NCI-H2196 treated with DMSO at 0.1 percent for 48 hours (cell line): Measurements from ENCODE around the gene WNT1.

Experiments used
- DNase-seq: peaks from one replicate; lab custom pipeline; 2025; ENCODE audit not compliant: unreplicated experiment; lab: John Stamatoyannopoulos, UW

The WNT1 gene

DNA sequence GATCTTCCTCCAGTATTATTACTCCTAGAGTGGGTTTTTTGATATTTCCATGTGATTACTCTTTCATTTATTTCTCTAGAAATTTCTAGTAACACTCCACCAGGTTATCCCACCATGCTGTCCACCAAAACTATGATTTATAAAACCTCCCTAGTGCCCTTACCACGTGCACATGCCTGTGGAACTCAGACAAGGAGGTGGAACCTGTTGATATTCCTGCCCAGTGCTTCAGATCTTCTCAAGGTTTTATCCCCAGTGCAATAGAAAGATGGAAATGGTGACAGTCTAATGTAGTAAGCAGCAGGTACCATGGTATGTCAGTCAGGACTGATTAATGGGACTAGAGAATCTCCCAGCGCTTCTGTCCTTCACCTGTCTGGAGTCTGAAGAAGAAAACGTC lies 17.3 kb upstream of the WNT1 start:
- no peak for DNase-seq

DNA sequence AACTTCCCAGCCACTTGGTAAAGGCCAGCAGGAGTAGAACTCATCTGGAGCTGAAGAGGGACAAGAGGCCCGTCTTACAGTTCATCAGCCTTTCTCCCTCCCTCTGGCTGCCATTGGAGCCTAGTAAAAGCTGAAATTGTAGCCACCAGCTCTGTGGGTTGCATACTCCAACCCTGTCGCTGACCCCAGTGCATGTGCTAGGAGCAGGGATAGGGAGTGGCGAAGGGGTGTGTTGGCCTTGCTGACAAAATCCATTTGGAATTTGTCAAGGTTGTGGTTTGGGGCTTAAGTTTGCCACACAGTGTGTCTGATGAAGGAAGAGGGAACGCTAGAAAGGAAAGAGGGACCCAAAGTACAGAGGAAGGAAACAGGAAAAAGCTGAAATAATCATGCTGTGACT lies 16.8 kb upstream of the WNT1 start:
- DNase-seq: no peak

DNA sequence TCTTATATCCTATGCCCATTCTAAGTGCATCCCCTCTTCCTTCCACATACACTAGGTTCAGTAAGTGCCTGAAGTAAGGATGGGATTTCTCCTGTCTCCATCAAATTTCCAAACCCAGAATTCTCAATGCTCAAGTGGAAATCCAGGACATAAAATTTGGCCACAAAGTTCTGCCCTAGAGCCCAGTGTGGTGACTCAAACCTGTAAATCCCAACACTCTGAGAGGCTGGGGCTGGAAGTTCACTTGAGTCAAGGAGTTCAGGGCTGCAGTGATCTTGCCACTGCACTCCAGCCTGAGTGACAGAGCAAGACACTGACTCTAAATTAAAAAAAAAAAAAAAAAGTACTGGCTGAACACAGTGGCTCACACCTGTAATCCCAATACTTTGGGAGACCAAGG lies 16.3 kb upstream of the WNT1 start:
- DNase-seq: no peak

DNA sequence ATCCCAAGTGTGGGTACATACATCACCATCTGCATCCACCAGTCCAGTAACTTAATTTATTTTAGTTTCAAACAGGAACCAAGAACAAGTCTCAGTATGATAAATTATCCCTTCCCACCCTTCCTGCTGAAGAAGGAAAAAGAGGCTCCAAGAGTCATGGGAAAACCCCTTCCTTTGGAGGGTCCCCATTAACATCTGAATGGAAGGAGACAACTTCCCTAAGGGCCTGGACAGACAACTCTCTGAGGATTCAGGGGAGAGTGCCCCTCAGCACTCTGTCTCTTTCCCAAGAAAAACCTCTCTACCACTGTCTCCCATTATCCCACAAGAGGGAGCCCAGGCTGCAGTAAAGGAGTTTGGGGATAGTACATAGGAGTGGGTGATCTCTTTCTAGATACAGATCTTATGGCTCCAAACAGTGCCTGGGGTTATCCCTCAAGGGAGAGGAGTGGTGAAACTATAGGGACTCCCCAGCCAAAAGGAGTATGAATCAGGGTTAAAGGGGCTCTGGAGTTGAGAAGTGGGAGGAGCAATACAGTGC lies 12.8 kb upstream of the WNT1 start:
- peak; percentile 10 for DNase-seq

DNA sequence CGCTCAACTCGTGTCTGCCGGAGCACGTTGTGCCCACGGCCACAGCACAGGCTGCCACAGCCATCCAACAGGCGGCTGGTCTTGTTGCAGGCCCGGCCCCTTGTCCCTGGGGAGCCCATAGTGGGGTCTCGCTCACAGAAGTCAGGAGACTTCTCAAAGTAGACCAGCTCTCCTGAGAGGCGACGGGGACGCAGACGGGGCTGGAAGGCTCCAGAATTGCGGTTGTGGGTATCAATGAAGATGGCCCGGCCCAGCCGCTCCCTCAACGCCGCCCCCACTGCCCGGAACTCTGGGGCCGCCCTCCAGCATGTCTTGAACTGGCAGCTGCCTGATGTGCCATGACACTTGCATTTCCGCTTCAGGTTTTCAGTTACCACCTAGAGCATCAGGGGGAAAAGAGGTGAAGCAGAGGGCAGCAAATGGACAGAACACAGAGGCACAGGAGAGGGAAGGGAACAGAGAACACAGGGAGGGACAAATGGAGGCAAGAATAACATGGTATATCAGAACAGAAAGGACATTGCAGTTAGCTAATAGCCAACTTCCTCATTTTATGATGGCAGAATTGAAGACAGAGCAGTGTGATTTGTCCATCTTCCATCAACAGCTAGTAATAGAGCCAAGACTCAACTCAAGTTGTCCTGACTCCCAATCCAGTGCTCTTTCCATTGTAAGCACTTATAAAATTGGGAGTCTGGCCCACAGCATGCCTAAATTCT lies 11.8 kb upstream of the WNT1 start:
- no peak for DNase-seq

DNA sequence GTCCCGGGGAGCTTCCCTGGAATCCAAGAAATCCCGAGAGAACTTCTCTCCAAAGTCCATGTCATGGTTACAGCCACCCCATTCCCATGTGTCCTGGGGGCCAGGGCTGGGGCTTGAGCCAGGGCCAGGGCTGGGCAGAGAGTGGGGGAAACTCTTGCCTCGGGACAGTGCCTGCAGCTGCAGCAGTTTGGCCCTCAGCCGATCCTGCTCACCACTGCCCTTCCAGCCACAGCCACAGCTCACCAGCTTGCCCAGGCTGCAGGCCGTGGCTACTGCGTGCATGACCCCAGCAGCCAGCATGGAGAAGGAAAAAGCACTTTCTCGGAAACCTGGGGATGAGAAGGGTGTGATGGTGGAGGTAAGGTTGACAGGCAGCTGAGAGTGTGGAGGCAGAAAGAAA lies 10.1 kb upstream of the WNT1 start:
- no peak for DNase-seq

DNA sequence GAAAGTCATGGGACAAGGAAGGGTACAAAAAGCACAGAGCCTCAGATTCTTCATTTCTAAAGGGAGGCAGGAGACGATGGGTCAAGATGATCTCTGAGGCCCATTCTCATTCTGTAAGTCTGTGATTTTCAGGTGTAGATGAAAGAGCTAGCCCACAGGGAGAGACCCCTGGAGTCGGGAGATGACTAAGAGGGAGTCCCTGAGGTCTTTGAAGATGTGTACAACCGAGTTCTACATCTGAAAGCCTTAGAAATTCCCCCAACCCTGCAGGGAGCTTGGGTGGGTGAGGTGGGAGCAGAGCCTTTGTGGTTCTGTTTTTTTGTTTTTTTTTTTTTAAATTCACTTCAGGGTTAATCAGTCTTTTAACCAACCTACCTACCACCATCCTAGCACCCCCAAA lies 9.7 kb upstream of the WNT1 start:
- DNase-seq: no peak

DNA sequence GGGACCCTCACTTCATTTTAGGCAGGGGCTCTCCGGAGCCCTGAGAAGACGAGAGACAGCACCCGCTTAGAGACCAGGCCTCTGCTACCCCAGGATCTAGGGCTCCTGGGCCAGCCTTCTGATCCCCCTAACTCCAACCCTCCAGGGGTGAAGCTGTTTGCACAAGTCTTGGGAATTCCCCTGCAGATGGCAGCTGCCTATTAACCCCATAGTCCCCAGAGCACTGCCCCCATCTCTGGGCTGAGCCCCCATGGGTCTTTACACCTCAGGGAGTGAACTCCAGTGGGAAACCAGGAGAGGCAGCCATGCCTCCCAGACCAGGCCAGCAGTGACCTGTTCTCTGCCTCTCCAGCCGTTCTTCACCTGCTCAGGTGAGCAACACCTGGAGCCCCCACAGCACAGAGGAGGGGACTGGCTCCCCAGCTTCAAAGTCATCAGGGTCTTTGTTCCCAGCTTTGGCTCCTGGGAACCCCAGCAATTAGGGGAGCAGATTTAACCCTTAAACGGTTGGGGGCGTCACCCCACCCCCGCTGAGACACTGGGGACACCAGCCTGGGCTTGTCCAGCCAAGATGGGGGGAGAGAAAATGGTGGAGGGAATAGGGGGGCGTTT lies 8.9 kb upstream of the WNT1 start:
- DNase-seq: no peak

DNA sequence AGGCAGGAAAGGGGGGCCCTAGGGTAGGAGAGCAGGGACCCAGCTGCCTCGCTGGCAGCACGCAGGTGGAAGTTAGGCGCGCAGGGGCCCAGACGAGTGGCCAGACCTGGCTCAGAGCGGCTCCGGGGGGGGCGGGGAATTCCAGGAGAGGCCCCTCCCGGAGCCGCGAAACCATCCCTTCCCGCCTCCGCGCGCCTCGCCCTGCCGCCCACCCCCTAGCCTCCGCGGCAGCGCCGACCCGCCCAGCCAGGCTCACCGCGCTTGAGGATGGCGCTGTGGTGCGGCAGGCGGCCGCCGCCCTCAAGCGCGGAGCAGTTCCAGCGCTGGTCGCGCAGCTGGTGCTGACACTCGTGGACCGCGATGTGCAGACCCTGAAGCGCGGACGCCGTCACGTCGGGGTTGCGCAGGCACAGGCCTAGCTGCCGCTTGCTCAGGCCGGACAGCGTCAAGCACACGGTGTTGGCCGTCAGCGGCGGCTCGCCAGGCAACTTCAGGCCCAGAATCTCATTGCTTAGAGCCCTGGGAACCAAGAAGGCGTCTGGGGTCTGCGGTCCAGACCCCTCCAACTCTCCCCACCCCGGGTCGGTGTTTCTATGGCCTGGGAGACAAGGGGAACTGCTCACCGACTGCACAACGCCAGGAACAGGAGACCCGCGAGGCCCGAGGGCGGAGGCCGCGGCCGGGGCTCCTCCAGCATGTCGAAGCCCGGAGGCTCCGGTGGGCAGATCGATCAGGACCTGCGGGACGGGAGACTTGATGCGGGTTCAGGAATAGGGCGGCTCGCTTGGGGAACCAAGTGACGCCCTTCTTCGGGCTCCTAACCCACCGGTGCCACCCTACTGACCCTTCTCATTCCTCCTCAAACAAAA lies 8.1 kb upstream of the WNT1 start:
- no peak for DNase-seq

DNA sequence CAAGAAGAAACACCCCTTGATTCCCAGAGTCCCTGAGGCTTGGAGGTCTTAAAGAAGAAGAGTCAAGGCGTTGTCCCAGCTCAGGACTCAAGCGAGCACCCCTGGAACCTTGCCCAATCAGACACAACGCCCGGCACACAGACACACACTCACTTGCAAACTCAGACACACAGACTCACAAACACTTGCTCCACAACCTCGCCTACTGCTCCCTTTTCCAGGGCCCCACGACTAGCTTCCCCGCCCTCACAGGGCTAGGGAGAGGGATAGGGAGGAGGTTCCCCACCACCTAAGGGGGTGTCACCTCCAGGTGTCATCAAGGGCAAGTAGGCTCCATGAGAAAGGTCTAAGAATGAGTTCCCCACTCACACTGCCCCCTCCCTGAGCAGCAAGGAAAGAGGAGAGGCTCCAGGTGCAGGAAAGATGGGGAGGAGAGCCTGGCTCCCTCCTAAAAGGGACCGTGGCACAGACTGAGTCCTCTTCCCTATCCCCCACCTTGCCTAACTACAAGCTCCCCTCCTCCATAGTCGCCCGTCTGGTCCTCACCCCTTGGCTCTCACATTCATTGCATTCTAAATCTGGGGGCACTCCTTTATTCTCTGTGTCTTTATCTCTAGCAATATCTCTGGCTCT lies 7.3 kb upstream of the WNT1 start:
- DNase-seq: no peak

DNA sequence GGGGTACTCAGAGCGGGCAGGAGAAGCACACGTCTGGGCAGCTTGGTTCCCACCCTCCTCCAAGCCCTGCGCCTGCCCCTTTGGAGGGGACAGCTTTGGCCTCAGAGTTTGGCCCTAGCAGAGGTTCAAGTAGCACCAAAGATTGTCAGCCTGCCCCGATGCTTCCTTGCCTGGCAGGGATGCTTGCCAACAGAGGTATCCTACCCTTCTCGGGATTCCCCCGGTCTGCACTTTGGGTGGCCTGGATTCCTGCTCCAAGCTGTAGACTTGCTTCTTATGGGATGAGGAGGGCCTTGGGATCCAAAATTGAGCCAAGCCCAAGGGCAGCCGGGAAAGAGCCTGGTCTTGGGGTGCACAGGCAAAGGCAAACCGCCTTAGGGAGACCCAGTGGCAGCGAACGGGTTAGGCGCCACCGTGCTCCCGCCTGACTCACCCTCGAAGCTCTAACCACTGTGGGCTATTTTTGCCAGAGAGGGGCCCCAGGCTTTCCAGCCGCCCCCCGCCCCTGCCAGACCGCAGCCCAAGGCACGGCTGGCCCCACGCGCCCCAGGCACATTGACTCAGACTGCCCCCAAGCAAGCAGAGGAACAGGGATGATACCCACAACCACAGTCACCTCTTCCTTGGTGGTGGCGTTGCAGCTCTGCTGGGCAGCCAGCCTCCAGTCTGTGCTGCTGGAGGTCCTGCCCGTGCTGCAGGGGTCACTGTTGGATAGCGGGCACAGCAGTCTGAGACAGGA lies 5.7 kb upstream of the WNT1 start:
- no peak for DNase-seq

DNA sequence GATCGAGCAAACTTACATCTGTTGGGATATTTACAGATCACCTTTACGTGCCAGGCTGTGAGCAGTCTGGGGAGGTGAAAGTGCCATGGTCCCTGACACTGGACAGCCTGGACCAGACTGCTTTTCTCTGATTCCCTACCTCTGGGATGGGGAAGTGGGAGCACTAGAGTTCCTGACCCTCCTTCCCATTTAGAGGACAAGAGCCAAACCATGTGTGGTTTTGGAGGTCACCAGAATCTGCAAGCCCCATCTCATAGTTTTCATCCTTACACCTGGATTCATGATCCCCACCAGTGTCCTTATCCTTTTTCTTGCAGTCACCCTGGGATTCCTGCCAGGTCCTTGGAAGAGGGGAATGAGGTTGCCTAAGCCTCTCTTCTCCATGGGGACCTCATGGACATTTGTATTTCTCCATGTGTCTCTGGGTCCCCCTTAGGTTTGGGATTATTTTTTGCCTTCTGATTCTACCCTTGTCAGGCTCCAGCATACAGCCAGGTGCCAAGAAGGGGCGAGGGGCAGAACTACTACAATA lies 5.1 kb upstream of the WNT1 start:
- no peak for DNase-seq

DNA sequence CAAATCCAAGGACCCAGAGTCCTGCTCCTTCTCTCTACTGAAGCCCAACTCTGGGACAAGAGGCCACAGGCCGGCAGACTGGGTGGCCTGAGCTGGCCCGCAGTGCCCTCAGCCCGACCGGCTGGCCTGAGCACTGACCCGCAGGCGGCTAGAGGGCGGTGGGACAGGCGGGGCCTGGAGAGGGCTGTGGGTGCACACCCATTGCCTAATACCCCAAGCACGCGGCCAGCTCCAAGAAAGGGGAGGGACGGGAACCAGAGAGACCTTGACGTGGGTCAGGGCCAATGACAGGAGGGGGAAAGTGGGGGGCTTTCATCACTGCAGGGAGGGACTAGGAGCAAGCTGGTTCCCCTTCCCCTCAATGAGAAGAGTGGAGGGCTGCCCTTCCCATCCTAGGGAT lies 4.6 kb upstream of the WNT1 start:
- no peak for DNase-seq

DNA sequence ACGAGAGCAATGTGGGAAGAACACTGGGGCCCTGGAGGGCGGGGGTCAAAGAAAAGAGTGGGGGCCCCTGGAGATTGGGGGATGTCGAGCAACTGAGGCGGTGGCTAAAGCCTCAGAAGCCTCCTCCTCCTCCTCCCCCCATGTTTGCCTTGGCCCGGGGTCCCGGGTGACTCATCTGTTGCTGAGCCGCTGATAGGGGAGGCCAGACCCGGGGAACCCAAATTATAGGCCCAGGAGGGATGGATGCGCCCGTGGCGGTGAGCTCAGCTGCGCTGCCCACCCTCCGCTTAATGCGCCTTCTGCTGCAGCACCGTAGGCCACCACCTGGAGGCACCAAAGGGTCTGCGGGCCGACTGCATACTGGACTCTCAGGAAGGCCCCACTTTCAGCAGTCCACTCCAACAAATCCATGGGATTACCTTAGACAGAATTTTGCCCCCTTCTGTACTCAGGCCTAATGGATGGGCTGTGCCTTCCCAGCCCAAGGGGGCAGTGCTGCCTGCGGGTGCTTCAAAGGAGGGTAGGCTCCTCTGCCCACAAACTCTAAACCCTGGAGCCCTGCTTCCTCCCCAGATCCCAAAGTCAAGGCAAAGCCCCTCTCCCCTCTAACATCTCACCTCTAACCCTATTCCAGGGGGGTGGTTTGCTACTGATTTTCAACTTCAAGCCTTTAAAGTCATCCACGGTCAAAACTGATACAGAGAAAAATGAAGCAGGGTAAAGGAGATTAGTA lies 4.0 kb upstream of the WNT1 start:
- DNase-seq: no peak

DNA sequence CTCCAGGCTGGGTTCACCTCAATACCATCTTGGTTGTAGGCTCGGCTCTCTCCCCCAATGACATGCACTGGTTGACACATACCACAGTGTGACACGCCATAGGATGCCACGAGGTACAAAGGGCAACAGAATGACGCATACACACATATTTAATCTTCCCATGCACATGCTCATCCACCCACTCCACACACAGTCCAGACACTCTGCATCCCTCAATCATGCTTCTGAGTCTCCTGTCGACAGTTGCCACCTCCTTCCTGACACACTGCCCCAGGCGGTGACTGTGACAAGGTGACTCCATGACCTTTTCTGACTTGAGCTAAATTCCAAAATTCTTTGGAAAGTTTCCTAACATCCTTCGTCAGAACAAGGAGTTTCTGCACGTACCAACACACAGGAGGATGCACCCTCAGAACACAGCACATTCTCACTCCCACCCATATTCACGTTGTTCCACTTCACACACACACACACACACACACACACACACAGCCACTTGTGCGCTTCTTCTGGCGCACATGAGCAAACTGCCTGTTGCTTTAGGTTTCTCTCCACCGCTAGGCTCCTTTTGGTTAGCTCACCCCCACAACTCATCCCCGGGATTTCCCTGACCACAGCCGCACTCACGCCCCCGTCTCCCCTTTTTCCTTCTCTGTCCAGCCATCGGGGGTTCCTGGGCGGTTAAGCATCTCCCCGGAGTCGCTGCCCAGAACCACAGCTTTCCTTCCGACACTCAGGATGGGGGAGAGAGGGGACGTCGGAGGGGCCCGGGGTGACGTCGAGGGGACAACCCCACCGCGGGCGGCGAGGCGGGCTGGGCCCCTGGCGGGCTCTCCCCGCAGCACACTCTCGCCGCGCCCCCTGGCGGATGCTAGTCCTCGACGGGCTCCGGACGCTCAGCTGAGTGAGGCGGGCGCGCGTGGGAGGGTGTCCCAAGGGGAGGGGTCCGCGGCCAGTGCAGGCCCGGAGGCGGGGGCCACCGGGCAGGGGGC lies 536 bp upstream of the WNT1 start:
- DNase-seq: no peak

DNA sequence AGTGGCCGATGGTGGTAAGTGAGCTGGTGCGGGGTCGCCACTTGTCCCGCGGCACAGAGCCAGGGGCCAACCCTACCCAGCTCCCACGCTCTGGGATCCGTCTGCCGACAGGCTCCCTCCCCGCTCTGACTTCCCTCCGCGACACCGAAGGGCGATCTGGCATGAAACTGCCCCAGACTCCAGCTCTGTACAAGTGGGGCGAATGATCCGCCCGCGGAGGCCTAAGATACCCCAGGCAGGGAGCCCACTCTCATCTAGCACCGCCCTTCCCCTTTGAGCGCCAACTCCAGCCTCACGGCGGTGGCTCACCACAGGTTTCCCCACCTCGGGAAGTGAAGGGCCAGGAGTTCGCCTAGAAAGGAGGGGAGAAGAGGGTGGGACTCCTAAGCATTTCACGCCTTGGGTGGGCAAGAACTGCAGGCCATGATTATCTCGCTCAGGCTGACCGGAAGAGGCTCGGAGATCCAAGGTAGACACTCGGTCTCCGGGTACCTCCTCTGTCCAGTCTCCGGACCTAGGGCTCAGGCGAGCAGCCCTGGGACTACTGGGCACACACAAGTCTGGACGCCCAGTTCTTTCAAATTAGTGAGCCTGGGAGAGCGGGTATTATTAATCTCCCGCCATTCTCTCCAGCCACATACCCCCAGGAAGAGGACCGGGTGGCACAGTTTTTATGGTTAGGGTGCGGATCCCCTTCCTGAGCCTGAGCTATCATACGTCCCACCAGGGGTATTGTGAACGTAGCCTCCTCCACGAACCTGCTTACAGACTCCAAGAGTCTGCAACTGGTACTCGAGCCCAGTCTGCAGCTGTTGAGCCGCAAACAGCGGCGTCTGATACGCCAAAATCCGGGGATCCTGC lies 849 bp downstream of the WNT1 start:
- DNase-seq: no peak

DNA sequence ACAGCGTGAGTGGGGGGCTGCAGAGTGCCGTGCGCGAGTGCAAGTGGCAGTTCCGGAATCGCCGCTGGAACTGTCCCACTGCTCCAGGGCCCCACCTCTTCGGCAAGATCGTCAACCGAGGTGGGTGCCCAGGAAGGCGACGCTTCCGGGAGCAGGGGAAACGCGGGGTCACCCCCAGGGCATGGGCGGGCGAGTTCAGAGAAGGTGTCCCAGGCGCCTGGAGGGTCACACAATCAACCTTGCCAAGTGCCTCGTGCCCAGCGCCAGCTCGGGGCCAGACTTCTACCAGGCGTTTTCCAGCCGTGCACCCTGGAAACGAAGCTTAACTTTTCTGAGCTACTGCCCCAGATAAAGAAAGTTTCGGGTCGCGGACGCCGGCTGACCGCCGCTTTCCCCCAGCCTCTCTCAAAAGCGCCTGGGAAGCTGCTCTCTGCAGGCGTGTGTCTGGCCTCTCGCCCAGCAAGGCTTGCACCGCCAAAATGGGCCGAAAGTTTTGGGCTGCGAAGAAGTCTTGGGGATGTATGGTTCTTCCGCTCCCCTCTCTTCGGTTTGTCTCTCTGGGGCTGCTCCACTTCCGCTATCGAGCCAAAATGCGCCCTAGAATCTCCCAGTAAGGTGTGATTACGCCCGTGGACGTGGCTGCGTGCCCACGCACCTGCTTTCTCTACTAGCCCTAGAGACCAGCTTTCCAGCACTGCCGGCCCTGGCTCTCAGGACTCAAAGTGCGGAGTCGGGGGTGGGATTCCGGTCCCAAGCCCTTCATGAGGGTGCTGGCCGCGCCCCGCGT lies 1.7 kb downstream of the WNT1 start:
- no peak for DNase-seq
